Keratinocyte (primary cell): Measurements from ENCODE around the gene B4GALNT4. TPM values are rescaled to one million over a fixed set of nuclear protein-coding genes. Genes with fewer than 3 reads are reported as not detected.
A peak's percentile ranks its signal among the peaks of the same experiment; 100 is the strongest.

Experiments
- DNase-seq: peaks from one replicate; pipeline ENCODE4 v3.0.0-alpha.2; 2011; ENCODE audit warnings: low read depth, missing footprints, low spot score
- FAIRE-seq: peaks from 2 replicates; lab custom pipeline; 2011; peaks lifted over from hg19 to GRCh38; lab: Jason Lieb, UNC
- H2AFZ ChIP-seq: 2 replicates; pipeline ENCODE4 v1.6.0; 2012; ENCODE audit warnings: low read length, control low read depth, inconsistent platforms; ENCODE audit not compliant: control insufficient read depth
- H3K27ac ChIP-seq: 2 replicates; pipeline ENCODE4 v1.5.1; 2011; ENCODE audit warnings: low read length; ENCODE audit not compliant: control insufficient read depth, insufficient read depth
- H3K27me3 ChIP-seq: 3 replicates; pipeline ENCODE4 v1.6.0; 2011; ENCODE audit warnings: low read length; ENCODE audit not compliant: control insufficient read depth, insufficient read depth; ENCODE audit errors: extremely low read depth
- H3K36me3 ChIP-seq, 2 experiments: 2 replicates in 1 of 2; 3 replicates in 1 of 2; pipeline ENCODE4 v1.5.1; 2011; ENCODE audit warnings: low read length in 2 of 2, mild to moderate bottlenecking in 1 of 2; ENCODE audit not compliant: control insufficient read depth in 2 of 2, insufficient read depth in 2 of 2; ENCODE audit errors: extremely low read depth in 1 of 2
- H3K4me1 ChIP-seq: 3 replicates; pipeline ENCODE4 v1.5.1; 2011; ENCODE audit warnings: low read length; ENCODE audit not compliant: control insufficient read depth, insufficient read depth; ENCODE audit errors: extremely low read depth
- H3K4me2 ChIP-seq: 3 replicates; pipeline ENCODE4 v1.6.0; 2011; ENCODE audit warnings: low read depth, low read length; ENCODE audit not compliant: control insufficient read depth, insufficient read depth; ENCODE audit errors: extremely low read depth
- H3K4me3 ChIP-seq, 3 experiments: fragments of 200-600 bp in 1 of 3; sonication (generic) in 1 of 3; 2 replicates in 2 of 3; 3 replicates in 1 of 3; pipeline ENCODE4 v1.5.1; 2011 to 2016; ENCODE audit warnings: low read length in 3 of 3, mild to moderate bottlenecking in 3 of 3, control low read depth in 2 of 3, inconsistent platforms in 1 of 3, low read depth in 1 of 3, mixed read lengths in 1 of 3, mixed run types in 1 of 3, moderate library complexity in 1 of 3; ENCODE audit not compliant: control insufficient read depth in 2 of 3, insufficient read depth in 2 of 3; ENCODE audit errors: extremely low read depth in 1 of 3
- H3K79me2 ChIP-seq: 2 replicates; pipeline ENCODE4 v1.6.0; 2012; ENCODE audit warnings: low read length; ENCODE audit not compliant: control insufficient read depth, insufficient read depth
- H3K9ac ChIP-seq: 3 replicates; pipeline ENCODE4 v1.6.0; 2011; ENCODE audit warnings: low read length; ENCODE audit not compliant: control insufficient read depth, insufficient read depth; ENCODE audit errors: extremely low read depth
- H3K9me1 ChIP-seq: 3 replicates; pipeline ENCODE4 v1.6.0; 2011; ENCODE audit warnings: low read length; ENCODE audit not compliant: control insufficient read depth, insufficient read depth; ENCODE audit errors: extremely low read depth
- H3K9me3 ChIP-seq: 2 replicates; pipeline ENCODE4 v1.5.1; 2012; ENCODE audit warnings: low read depth, low read length; ENCODE audit not compliant: control insufficient read depth
- H4K20me1 ChIP-seq: 3 replicates; pipeline ENCODE4 v1.6.0; 2011; ENCODE audit warnings: low read length; ENCODE audit not compliant: control insufficient read depth, insufficient read depth; ENCODE audit errors: extremely low read depth
- CTCF ChIP-seq, 3 experiments: IDR thresholded peaks in 1 of 3; conservative IDR thresholded peaks in 1 of 3; optimal IDR thresholded peaks in 1 of 3; 2 replicates in 2 of 3; 3 replicates in 1 of 3; pipeline versions ENCODE3 to v1.5.1; 2011; ENCODE audit warnings: low read length in 3 of 3, mild to moderate bottlenecking in 3 of 3, moderate library complexity in 2 of 3, control low read depth in 1 of 3, inconsistent platforms in 1 of 3; ENCODE audit not compliant: insufficient read depth in 2 of 3; ENCODE audit errors: extremely low read depth in 1 of 3
- EZH2 ChIP-seq: IDR thresholded peaks from one replicate; pipeline ENCODE4 v1.6.1; 2012; ENCODE audit warnings: inconsistent platforms, mild to moderate bottlenecking, low read length, moderate library complexity
- dilution Hi-C: fragments of 300-500 bp; cut with MboI; formaldehyde crosslinking; loops from one replicate; pipeline ENCODE4 v1.7.0; 2020; ENCODE audit warnings: low sequenced_read_pairs; ENCODE audit not compliant: extremely low pct_ligation_motif_present
- polyA plus RNA-seq, 5 experiments: library from polyadenylated mRNA; depleted of rRNA in 3 of 5; stranded (reverse) in 3 of 5; stranded (forward) in 1 of 5; unstranded in 1 of 5; fragments of >200 nt; gene quantifications; 1 replicate in 1 of 5; 2 replicates in 3 of 5; 3 replicates in 1 of 5; pipeline versions ENCODE4 v1.2.1 to v1.2.3, GENCODE V29; 2011 to 2012; ENCODE audit warnings: missing spikeins in 2 of 5, low read depth in 1 of 5, low replicate concordance in 1 of 5

B4GALNT4 gene
- polyA plus RNA-seq, 1 donor (not counting 4 experiments of a cell fraction or from before 2014, with no cell fraction given) = 7.3 TPM

GRCh38 chr11:415640-416041, 46.3 kb downstream of the B4GALNT4 start:
- no peak for FAIRE-seq
- Histone ChIP-seq H3K9ac (peak overlapping the region; percentile 54), H3K36me3 (peaks cover 0 to 4% of the 10 kb centered on the region in 2 experiments), H2AFZ (no peak overlapping the region), H4K20me1 (peaks cover 4% of the 10 kb centered on the region), H3K27me3 (peaks cover 4% of the 10 kb centered on the region), H3K27ac (no peak overlapping the region), H3K9me1 (no peaks in the 10 kb centered on the region), H3K4me3 (no peak overlapping the region), H3K4me2 (peak overlapping the region; percentile 78), H3K4me1 (peaks cover 19% of the 10 kb centered on the region), H3K9me3 (no peaks in the 10 kb centered on the region), H3K79me2 (no peaks in the 10 kb centered on the region)
- dilution Hi-C loops = no loop called here
- TF ChIP-seq EZH2 (no peak), CTCF (optimal IDR thresholded peaks at IDR 0.05 in 1 of 3, IDR thresholded peaks at IDR 0.05 in 1 of 3, conservative IDR thresholded peaks at IDR 0.05 in 1 of 3; ENCODE audit: extremely low read depth in 1 of 3, insufficient read depth in 2 of 3, low read length in 3 of 3) (no peak)
- no peak for DNase-seq

GRCh38 chr11:416051-416756, 46.9 kb downstream of the B4GALNT4 start:
- no peak for FAIRE-seq
- Histone ChIP-seq H3K27ac (no peak overlapping the region), H3K4me1 (peaks cover 19% of the 10 kb centered on the region), H3K27me3 (peaks cover 4% of the 10 kb centered on the region), H3K9me3 (no peaks in the 10 kb centered on the region), H3K4me3 (peak overlapping the region; percentile 45 to 68 (median 62)), H3K36me3 (peaks cover 0 to 4% of the 10 kb centered on the region in 2 experiments), H3K4me2 (peak overlapping the region; percentile 78), H3K79me2 (no peaks in the 10 kb centered on the region), H3K9ac (peak overlapping the region; percentile 54), H3K9me1 (no peaks in the 10 kb centered on the region), H4K20me1 (peaks cover 4% of the 10 kb centered on the region), H2AFZ (no peak overlapping the region)
- dilution Hi-C loops = no loop called here
- TF ChIP-seq CTCF (optimal IDR thresholded peaks at IDR 0.05 in 1 of 3, IDR thresholded peaks at IDR 0.05 in 1 of 3, conservative IDR thresholded peaks at IDR 0.05 in 1 of 3; ENCODE audit: extremely low read depth in 1 of 3, insufficient read depth in 2 of 3, low read length in 3 of 3) (no peak), EZH2 (no peak)
- no peak for DNase-seq
